HG03460 (cell line): Measurements from ENCODE around the gene HPX.
A peak's percentile ranks its signal among the peaks of the same experiment; 100 is the strongest.

ENCODE experiments used
- ATAC-seq: cut with Tn5 transposase; IDR thresholded peaks from one replicate; pipeline ENCODE4 v1.9.1; 2021; ENCODE audit not compliant: unreplicated experiment

The HPX gene

DNA sequence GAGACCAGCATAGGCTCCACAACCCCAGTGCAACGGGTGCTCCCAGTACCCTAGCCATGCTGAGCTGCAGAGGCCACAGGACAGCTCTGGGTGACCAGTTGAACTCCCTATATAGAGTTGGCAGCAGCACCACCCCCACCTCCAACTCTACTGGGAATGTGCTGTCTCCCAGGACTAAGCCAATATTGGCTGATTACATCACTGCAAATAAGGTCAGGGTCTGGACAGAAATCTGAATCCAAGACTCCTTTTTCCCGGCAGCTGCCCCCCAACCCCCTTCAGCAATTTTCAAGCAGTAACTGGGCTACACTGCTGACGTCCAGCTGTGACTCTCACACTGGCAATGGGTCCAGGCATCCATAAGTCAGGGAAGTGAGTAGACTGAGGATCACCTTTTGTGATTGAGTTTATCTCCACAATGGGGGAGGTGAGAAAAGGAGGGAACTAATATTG, at the start of gene HPX:
TSS of gene HPX (minus strand) at position 82 of the 453 bp plus-strand sequence. CDS start at position 58, 24 bp downstream.
- no peak for ATAC-seq

GRCh38 chr11:6489306-6489705, 48.5 kb upstream of the HPX start:
- no peak for ATAC-seq

DNA sequence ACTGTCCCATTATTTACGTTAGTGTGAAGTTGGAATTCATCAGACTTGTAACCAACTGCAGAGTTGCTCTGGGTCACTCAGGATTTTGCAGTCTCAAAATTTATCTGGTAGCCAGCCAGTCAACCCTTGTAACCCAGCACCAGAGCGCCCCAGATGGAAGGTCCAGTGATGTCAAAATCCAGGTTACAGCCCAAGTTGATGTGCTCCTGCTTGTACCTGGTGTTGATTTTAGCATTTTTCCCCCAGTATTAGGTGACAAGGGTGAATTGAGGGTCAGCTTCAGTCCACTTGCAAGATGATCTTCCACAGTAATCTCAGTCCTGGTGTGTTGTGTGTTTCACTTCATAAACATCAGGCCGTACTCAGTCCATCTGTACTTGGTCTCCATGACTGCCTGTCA, 48.0 kb upstream of the HPX start:
- ATAC-seq = no peak

GRCh38 chr11:6488342-6488741, 47.6 kb upstream of the HPX start:
- no peak for ATAC-seq

DNA sequence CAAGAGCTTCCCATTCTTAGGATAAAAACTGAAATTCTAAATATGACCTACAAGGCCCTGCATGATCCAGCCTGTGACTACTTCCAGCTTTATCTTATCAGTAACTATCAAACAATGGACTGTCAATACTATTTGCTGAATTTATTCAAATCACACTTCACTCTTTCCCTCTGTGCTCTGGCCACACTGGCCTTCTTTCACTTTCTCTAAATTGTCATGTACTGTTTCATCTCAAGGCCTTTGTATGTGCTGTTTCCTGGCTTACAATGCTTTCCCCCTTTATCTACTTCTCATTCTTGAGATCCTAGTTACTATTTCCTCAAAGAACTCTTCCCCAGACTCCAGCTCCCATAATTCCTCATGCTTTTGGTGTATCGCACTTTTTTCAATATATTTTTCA, 46.2 kb upstream of the HPX start:
- ATAC-seq = no peak

GRCh38 chr11:6486256-6486655, 45.5 kb upstream of the HPX start:
- no peak for ATAC-seq

DNA sequence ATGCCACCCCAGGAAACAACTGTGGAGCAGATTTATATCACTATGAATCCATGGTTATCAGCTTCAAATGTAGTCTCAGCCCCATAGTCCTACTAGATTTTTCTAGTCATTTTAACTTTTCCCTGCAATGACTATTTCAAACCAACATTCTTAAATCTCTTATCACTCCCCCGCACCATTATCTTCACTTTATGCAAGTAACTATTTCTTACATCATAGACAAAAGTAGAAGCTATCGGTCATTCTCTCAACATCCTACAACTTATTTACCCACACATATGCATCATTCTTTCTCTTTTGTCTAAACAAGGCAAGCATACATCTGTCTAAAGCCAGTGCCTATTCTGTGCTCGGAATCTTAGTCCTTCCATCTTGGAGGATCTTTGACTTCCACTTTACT, 44.9 kb upstream of the HPX start:
- ATAC-seq = no peak

GRCh38 chr11:6483015-6483414, 42.2 kb upstream of the HPX start:
- ATAC-seq = no peak

DNA sequence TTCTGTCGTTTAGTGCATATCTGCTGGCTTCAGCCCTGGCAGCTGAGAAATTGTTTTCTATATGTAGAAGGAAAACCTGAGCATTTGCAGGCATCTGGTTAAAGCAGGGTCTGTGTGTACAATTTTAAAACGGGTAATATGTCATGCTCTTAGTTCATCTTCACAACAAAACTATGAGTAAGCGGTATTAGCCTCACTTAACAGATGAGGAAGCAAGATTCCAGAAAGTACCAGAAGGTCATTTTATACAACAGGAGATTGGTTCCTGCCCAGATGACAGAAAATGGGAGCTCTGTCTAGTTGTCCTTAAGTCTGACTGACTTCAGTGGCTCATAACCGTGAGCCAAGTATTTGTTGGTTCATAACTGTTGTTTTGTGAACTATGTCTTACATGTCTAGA, 41.7 kb upstream of the HPX start:
- ATAC-seq = no peak

DNA sequence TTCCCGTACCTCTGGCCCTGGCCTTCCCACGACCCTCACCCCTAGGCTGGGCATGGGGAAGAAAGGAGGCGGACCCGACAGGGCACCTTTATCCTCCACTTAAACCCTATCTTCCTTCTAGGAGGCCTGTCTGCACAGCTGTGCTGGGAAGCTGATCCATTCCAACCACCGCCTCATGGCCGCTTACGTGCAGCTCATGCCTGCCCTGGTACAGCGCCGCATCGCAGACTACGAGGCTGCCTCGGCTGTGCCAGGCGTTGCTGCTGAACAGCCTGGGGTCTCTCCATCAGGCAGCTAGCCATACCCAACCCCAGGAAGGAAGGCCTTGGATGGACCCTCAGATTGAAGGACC, 41.1 kb upstream of the HPX start:
- ATAC-seq = peak; percentile 7

DNA sequence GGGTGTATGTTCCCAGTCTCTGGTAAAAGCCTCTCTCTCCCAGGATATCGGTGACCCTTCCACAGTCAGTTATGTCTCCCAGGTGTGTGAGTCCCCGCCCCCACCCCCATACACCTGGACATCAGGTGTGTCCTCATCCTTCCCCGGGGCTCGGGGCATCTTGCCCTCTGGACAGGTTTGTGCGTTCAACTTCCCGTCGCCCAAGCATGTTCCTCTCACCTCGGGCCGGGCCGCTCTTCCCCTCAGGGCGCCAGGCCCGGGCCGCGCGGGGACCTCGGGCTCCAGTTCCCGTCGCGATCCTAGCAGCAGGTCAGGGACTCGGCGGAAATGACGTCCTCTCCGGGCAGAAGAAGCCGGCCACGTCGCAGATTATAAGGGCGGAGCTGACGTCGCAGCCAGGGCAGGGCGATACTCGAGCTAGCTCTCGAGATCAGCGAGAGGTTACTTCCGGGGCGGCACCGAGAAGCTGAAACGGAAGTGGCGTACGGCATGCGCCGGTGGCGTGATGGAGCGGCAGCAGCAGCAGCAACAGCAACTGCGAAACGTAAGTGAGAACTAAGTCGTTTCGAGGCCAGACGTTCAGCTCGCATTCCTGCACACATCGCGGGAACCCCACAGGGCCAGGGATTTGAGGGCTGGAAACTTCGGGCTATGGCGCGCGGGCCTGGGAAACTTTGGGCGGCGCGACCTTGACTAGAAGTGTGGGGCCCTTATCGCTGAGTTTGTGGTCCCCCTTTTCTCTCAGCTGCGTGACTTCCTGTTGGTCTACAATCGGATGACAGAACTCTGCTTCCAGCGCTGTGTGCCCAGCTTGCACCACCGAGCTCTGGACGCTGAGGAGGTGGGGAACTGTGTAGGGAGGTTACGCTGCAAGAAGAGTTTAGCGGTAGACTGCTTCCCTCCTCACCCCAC, 40.5 kb upstream of the HPX start, which contains the start of the genes ARFIP2 and TIMM10B:
TSS of gene ARFIP2 (minus strand) at position 320 of the 912 bp plus-strand sequence. CDS start 910 bp downstream, outside the sequence.
TSS of gene TIMM10B (plus strand) at position 490 of the 912 bp plus-strand sequence. CDS start at position 506, 16 bp downstream.
- ATAC-seq = peak; percentile 99

- ATAC-seq = no peak
Measured at GRCh38 chr11:6480299-6480914, 39.6 kb upstream of the HPX start.

GRCh38 chr11:6476571-6476970, 35.8 kb upstream of the HPX start:
- no peak for ATAC-seq

DNA sequence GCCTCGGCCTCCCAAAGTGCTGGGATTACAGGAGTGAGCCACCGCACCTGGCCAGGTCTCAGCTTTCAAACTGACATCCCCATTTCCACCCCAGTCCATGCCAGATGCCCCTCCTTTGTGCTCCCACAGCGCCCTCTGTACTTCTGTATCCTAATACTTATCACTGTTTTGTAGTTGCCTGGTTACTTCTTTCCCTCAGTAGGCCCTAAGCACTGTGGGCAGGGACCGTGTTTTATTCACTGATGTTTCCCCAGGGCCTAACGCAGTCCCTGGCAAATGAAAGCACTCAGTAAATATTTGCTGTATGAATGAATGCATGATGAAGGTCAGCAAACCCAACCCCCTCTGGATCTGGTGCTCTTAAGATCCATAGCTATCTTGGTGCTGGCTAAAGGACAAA, 35.1 kb upstream of the HPX start:
- no peak for ATAC-seq

GRCh38 chr11:6474806-6475500, 34.2 kb upstream of the HPX start:
- ATAC-seq = no peak

DNA sequence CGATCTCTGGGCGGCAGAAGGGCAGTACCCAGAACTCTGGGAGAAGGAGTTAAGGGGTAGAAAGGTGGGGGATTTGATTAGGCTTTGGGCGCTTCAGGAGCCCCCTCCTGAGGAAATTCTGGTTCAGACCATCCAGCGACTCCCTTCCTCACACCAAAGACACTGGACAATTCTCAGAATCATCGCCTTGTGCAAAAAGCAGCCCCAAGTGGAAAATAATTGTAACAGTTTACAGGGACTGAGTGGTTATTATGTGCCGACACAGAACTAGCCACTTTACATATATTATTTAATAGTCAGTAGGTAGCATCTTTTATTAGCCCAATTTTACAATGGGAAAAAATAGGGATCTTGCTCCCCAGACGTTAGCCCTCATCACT, 33.6 kb upstream of the HPX start:
- ATAC-seq = no peak

- ATAC-seq = peak; percentile 63
Measured at GRCh38 chr11:6473451-6474412, 32.9 kb upstream of the HPX start, which contains the start of gene TRIM3. TSS of gene TRIM3 (minus strand) at chr11:6473941. CDS start at chr11:6465695, 8,246 bp downstream.

GRCh38 chr11:6472934-6473333, 32.1 kb upstream of the HPX start:
- no peak for ATAC-seq

DNA sequence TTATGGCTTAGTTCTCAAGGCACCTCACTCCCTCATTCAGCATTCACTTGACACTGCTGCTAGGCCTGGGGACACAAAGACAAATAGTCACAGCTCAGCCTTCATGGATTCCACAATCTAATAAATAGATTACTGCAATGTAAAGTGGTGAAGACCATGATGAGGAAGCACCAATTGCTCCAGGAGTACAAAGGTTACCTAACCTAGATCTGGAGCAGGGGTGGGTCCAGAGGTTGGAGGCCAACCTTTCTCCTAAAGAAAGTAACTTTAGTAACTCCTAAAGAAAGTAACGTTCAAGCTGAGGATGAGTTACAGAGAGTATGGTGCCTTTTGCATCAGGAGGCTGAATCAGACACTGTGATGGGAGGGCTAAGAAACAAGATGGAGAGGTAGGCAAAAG, 28.8 kb upstream of the HPX start:
- ATAC-seq = no peak
